ENCODE results near the gene TUBB2B.

DNA sequence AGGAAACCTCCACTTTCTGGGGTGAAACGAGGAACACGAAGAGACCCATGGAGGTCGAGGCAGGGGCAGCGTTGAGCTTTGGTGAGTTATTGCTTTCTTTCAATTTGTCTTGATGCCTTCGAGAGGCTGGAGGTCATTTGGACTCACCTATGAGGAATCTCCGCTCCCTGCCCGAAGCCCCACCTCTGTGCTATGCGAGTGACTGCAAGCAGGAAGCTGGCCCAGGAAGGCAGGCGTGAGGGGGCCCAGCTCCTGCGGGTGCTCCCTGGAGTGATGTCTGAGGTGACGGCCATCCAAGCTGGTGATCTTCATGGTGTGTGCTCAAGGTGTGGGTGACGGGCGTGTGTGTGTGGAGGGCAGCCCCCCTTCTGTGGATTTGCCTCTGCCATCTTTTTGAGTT, 44.3 kb upstream of the TUBB2B start:
- TF ChIP-seq EZH2 (IDR thresholded peaks at IDR 0.05; ENCODE audit: borderline replicate concordance, low read length): no peak
- TF ChIP-seq, protein P1, sequence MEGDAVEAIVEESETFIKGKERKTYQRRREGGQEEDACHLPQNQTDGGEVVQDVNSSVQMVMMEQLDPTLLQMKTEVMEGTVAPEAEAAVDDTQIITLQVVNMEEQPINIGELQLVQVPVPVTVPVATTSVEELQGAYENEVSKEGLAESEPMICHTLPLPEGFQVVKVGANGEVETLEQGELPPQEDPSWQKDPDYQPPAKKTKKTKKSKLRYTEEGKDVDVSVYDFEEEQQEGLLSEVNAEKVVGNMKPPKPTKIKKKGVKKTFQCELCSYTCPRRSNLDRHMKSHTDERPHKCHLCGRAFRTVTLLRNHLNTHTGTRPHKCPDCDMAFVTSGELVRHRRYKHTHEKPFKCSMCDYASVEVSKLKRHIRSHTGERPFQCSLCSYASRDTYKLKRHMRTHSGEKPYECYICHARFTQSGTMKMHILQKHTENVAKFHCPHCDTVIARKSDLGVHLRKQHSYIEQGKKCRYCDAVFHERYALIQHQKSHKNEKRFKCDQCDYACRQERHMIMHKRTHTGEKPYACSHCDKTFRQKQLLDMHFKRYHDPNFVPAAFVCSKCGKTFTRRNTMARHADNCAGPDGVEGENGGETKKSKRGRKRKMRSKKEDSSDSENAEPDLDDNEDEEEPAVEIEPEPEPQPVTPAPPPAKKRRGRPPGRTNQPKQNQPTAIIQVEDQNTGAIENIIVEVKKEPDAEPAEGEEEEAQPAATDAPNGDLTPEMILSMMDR (conservative IDR thresholded peaks at IDR 0.05 in 1 of 2, IDR thresholded peaks at IDR 0.05 in 1 of 2; ENCODE audit: extremely low read depth in 1 of 2, insufficient read depth in 1 of 2, low read depth in 1 of 2, low read length in 2 of 2): no peak

All from mammary epithelial cell (primary cell).